Effector memory CD4-positive, alpha-beta T cell (primary cell): Measurements from ENCODE around the gene P3H4.
"Not testable (repeated sequence)": the region's sequence is repeated elsewhere in the genome, so short reads cannot be mapped to it uniquely, and the experiment has no call there.

Experiments used
- DNase-seq, 3 donors: peaks; one replicate each; pipeline ENCODE4 v3.0.0-alpha.2; 2020
- H3K27ac ChIP-seq: 2 replicates; pipeline ENCODE4 v1.7.0; 2013; ENCODE audit warnings: mild to moderate bottlenecking, low read length, moderate library complexity; ENCODE audit not compliant: insufficient read depth, poor library complexity, severe bottlenecking
- H3K27me3 ChIP-seq: replicated peaks from 2 replicates; pipeline ENCODE4 v1.7.0; 2013; ENCODE audit warnings: mild to moderate bottlenecking, low read length; ENCODE audit not compliant: insufficient read depth, control insufficient read depth, poor library complexity, severe bottlenecking
- H3K36me3 ChIP-seq: 2 replicates; pipeline ENCODE4 v1.7.0; 2013; ENCODE audit warnings: mild to moderate bottlenecking, low read length, moderate library complexity; ENCODE audit not compliant: control insufficient read depth, insufficient read depth
- H3K4me1 ChIP-seq: 2 replicates; pipeline ENCODE4 v1.7.0; 2013; ENCODE audit warnings: low read length, mild to moderate bottlenecking; ENCODE audit not compliant: control insufficient read depth, insufficient read depth, poor library complexity, severe bottlenecking
- H3K4me3 ChIP-seq: 2 replicates; pipeline ENCODE4 v1.7.0; 2013; ENCODE audit warnings: low read length, low read depth, mild to moderate bottlenecking; ENCODE audit not compliant: insufficient read depth, poor library complexity, severe bottlenecking
- H3K9me3 ChIP-seq: 2 replicates; pipeline ENCODE4 v1.7.0; 2013; ENCODE audit warnings: mild to moderate bottlenecking, low read length, moderate library complexity; ENCODE audit not compliant: control insufficient read depth

P3H4 gene

GRCh38 chr17:41836550-41837196 is 24.9 kb upstream of the P3H4 start:
- DNase-seq = no peak
- peak overlapping the region; percentile 79 for H3K4me3 ChIP-seq
- no peak overlapping the region for H3K27ac ChIP-seq
- H3K4me1 ChIP-seq = peaks cover 11% of the 10 kb centered on the region
- no peaks in the 10 kb centered on the region for H3K27me3 ChIP-seq
- no peaks in the 10 kb centered on the region for H3K36me3 ChIP-seq
- H3K9me3 ChIP-seq = no peaks in the 10 kb centered on the region

GRCh38 chr17:41835800-41836549 is 24.2 kb upstream of the P3H4 start, which contains the start of gene NT5C3B:
Gene NT5C3B, minus strand, starts transcription at chr17:41836232. Its CDS starts 39 bp downstream, at chr17:41836193.
- Histone ChIP-seq H3K4me3 (peak within 1 kb of the TSS; percentile 79), H3K36me3 (no peaks in the 10 kb centered on the region), H3K4me1 (peaks cover 11% of the 10 kb centered on the region), H3K27me3 (no peaks in the 10 kb centered on the region), H3K27ac (peak within 1 kb of the TSS; percentile 52), H3K9me3 (no peaks in the 10 kb centered on the region)
- peak in 2 of 3 donors; percentile 15 to 33 for DNase-seq

- Histone ChIP-seq H3K36me3 (no peaks in the 10 kb centered on the region), H3K4me3 (peak overlapping the region; percentile 79), H3K9me3 (no peaks in the 10 kb centered on the region), H3K27ac (peak overlapping the region; percentile 52), H3K4me1 (peaks cover 11% of the 10 kb centered on the region), H3K27me3 (no peaks in the 10 kb centered on the region)
- DNase-seq = no peak
Measured at GRCh38 chr17:41835214-41835799, 23.6 kb upstream of the P3H4 start.

- H3K4me1 ChIP-seq, DNase-seq, H3K36me3 ChIP-seq, H3K9me3 ChIP-seq, H3K27me3 ChIP-seq, H3K4me3 ChIP-seq, H3K27ac ChIP-seq: not testable (repeated sequence)
Measured at GRCh38 chr17:41829961-41830360, 18.2 kb upstream of the P3H4 start.

DNA sequence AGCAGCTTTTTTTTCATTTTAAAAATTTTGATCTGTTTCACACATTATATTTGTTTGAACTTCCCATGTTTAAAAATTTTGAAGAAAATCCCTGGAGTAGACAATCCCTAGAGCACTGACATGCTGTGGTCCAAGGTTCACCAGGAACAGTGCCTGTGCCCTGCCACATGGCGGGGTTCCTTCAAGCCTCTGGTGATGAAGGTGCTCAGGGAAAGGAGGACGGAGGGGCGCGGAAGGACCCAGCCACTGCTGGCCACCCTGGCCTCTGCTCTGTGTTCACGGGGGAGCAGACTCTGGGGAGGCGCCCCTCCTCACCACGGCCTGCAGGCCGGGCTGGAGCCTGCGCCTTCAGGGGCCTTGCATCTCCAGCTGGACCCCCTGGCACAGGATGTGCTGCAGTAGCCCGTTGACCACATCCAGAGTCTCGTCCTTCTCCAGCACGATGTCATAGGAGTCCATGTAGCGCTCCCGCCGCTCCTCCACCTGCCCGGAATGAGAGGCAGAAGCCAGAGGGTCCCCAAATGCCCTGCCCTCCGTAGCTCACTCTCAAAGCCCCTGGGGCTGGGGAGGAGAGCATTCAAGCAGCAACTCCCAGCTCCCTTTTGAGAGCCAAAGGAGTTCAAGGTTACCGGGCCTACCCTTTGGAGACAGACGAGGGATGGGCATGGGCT is 13.6 kb upstream of the P3H4 start:
- Histone ChIP-seq H3K27ac (no peak overlapping the region), H3K9me3 (no peaks in the 10 kb centered on the region), H3K27me3 (no peaks in the 10 kb centered on the region), H3K36me3 (no peaks in the 10 kb centered on the region), H3K4me1 (no peaks in the 10 kb centered on the region), H3K4me3 (no peak overlapping the region)
- no peak for DNase-seq

GRCh38 chr17:41824086-41824485 is 12.3 kb upstream of the P3H4 start:
- H3K36me3 ChIP-seq = no peaks in the 10 kb centered on the region
- no peaks in the 10 kb centered on the region for H3K9me3 ChIP-seq
- no peaks in the 10 kb centered on the region for H3K4me1 ChIP-seq
- no peaks in the 10 kb centered on the region for H3K27me3 ChIP-seq
- H3K4me3 ChIP-seq = no peak overlapping the region
- no peak overlapping the region for H3K27ac ChIP-seq
- DNase-seq = no peak

DNA sequence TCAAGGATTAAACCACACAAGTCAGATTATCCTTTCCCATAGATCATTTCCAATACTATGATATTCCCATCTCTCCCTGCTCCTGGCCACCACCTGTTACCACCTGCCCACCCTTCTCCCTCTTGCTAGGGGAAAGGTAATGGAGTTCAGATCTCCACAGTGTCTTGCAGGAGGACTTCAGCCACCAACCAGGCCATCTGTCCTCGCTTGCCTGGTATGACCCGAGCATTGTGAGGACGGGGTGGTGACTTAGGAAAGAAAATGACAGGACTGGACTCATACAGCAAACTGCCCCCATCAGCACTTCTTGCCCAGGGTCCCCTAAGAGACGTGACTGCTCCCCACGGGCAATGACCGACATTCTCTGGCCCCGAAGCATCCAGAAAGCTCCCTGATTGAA is 11.8 kb upstream of the P3H4 start:
- H3K36me3 ChIP-seq = no peaks in the 10 kb centered on the region
- H3K9me3 ChIP-seq = no peaks in the 10 kb centered on the region
- no peak for DNase-seq
- H3K27ac ChIP-seq = no peak overlapping the region
- no peak overlapping the region for H3K4me3 ChIP-seq
- H3K4me1 ChIP-seq = no peaks in the 10 kb centered on the region
- H3K27me3 ChIP-seq = no peaks in the 10 kb centered on the region

- no peaks in the 10 kb centered on the region for H3K27me3 ChIP-seq
- DNase-seq = no peak
- no peak overlapping the region for H3K27ac ChIP-seq
- no peaks in the 10 kb centered on the region for H3K4me1 ChIP-seq
- H3K36me3 ChIP-seq = no peaks in the 10 kb centered on the region
- H3K9me3 ChIP-seq = no peaks in the 10 kb centered on the region
- no peak overlapping the region for H3K4me3 ChIP-seq
Measured at GRCh38 chr17:41823141-41823524, 11.4 kb upstream of the P3H4 start.

- no peaks in the 10 kb centered on the region for H3K27me3 ChIP-seq
- no peaks in the 10 kb centered on the region for H3K9me3 ChIP-seq
- no peaks in the 10 kb centered on the region for H3K4me1 ChIP-seq
- H3K4me3 ChIP-seq = no peak overlapping the region
- H3K27ac ChIP-seq = no peak overlapping the region
- no peak for DNase-seq
- no peaks in the 10 kb centered on the region for H3K36me3 ChIP-seq
Measured at GRCh38 chr17:41822216-41823140, 10.7 kb upstream of the P3H4 start.
